Glutamatergic neuron (in vitro differentiated cells): Measurements from ENCODE around the gene FAM20C. TPM values are rescaled to one million over a fixed set of nuclear protein-coding genes. Genes with fewer than 3 reads are reported as not detected.

Source experiments
- DNase-seq: peaks from one replicate; pipeline ENCODE4 v3.0.0; 2022
- H3K27ac Mint-ChIP-seq: one replicate; pipeline ENCODE4 v1.8.0; 2020; ENCODE audit warnings: mild to moderate bottlenecking, mixed read lengths, inconsistent platforms; ENCODE audit not compliant: unreplicated experiment
- H3K27me3 Mint-ChIP-seq: one replicate; pipeline ENCODE4 v1.8.0; 2020; ENCODE audit warnings: mild to moderate bottlenecking, moderate library complexity, mixed read lengths, inconsistent platforms; ENCODE audit not compliant: unreplicated experiment
- H3K36me3 Mint-ChIP-seq: one replicate; pipeline ENCODE4 v1.8.0; 2020; ENCODE audit warnings: mild to moderate bottlenecking, mixed read lengths, inconsistent platforms; ENCODE audit not compliant: unreplicated experiment
- H3K4me1 Mint-ChIP-seq: one replicate; pipeline ENCODE4 v1.8.0; 2020; ENCODE audit warnings: mild to moderate bottlenecking, low read depth, mixed read lengths, inconsistent platforms; ENCODE audit not compliant: unreplicated experiment
- H3K4me3 Mint-ChIP-seq: one replicate; pipeline ENCODE4 v1.8.0; 2020; ENCODE audit warnings: mild to moderate bottlenecking, mixed read lengths, inconsistent platforms; ENCODE audit not compliant: unreplicated experiment
- H3K9me3 Mint-ChIP-seq: one replicate; pipeline ENCODE4 v1.8.0; 2020; ENCODE audit warnings: mild to moderate bottlenecking, moderate library complexity, mixed read lengths, inconsistent platforms; ENCODE audit not compliant: unreplicated experiment
- total RNA-seq: library from RNA; stranded (reverse); fragmentation: NEBNext Ultra II Directional; extraction: Animal tissue kit (Norgen Biotek cat#: 25700); gene quantifications from one replicate; pipeline ENCODE4 v1.2.1, GENCODE V29; 2021; ENCODE audit not compliant: unreplicated experiment
- TF ChIP-seq, protein P1 (sequence below): fragments of 200-600 bp; sonication (generic); IDR thresholded peaks from one replicate; pipeline ENCODE4 v1.5.0; 2021; ENCODE audit not compliant: partially characterized antibody, unreplicated experiment

Gene FAM20C
- total RNA-seq, 1 donor from 2014 or later: 199 TPM

DNA sequence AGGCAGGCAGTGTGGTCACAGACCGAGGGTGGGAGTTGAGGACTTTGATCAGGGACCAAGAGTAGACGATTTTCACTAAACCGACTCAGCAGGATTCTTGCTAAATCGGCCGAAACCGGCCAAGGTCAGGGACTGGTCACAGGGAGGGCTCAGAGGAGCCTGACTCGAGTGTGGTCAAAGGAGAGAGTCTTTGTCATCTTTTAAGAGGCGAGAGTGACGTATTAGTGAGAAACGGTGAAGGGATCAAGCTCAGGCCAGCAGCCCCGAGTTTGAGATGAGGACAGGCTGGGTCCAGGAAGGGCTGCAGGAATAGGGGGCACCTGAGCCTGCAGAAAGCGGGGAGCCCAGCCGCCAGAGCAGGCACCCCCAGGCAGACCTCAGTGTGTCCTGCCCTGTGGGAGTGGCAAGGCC is 41.6 kb upstream of the FAM20C start:
- Mint-ChIP-seq H3K36me3 (no peaks in the 10 kb centered on the region), H3K27ac (peak overlapping the region; percentile 77), H3K4me3 (no peak overlapping the region), H3K27me3 (peaks cover 7% of the 10 kb centered on the region), H3K9me3 (peaks cover 4% of the 10 kb centered on the region), H3K4me1 (peaks cover 31% of the 10 kb centered on the region)
- no peak for DNase-seq
- TF ChIP-seq, protein P1, sequence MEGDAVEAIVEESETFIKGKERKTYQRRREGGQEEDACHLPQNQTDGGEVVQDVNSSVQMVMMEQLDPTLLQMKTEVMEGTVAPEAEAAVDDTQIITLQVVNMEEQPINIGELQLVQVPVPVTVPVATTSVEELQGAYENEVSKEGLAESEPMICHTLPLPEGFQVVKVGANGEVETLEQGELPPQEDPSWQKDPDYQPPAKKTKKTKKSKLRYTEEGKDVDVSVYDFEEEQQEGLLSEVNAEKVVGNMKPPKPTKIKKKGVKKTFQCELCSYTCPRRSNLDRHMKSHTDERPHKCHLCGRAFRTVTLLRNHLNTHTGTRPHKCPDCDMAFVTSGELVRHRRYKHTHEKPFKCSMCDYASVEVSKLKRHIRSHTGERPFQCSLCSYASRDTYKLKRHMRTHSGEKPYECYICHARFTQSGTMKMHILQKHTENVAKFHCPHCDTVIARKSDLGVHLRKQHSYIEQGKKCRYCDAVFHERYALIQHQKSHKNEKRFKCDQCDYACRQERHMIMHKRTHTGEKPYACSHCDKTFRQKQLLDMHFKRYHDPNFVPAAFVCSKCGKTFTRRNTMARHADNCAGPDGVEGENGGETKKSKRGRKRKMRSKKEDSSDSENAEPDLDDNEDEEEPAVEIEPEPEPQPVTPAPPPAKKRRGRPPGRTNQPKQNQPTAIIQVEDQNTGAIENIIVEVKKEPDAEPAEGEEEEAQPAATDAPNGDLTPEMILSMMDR: no peak

DNA sequence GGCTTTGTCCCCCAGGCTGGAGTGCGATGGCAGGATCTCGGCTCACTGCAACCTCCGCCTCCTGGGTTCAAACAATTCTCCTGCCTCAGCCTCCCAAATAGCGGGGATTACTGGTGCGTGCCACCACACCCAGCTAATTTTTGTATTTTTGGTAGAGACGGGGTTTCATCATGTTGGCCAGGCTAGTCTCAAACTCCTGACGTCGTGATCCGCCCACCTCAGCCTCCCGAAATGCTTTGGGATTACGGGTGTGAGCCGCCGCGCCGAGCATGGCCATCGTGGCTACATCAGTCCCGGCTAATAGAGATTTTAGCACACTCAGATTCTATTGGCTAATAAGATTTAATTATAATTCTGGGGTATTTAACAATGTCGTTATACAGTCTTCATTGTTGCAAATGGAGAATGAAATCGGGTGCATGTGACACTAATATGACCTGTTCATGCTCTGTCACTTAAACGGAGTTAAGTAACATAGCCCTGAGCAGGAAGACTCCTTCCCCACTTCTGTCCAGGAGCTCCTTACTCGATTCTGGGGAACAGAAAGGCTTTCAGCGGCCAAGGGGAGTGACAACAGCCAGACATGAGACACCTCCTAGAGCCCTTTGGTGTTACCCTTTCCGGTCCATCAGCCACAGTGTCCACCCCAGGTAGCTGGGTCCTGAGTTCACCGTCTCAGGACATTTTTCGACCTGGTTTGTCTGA is 40.9 kb upstream of the FAM20C start:
- Mint-ChIP-seq H3K4me1 (peaks cover 31% of the 10 kb centered on the region), H3K27ac (peak overlapping the region; percentile 17), H3K4me3 (no peak overlapping the region), H3K36me3 (no peaks in the 10 kb centered on the region), H3K9me3 (peaks cover 4% of the 10 kb centered on the region), H3K27me3 (peaks cover 7% of the 10 kb centered on the region)
- TF ChIP-seq, protein P1: no peak
- DNase-seq: no peak

DNA sequence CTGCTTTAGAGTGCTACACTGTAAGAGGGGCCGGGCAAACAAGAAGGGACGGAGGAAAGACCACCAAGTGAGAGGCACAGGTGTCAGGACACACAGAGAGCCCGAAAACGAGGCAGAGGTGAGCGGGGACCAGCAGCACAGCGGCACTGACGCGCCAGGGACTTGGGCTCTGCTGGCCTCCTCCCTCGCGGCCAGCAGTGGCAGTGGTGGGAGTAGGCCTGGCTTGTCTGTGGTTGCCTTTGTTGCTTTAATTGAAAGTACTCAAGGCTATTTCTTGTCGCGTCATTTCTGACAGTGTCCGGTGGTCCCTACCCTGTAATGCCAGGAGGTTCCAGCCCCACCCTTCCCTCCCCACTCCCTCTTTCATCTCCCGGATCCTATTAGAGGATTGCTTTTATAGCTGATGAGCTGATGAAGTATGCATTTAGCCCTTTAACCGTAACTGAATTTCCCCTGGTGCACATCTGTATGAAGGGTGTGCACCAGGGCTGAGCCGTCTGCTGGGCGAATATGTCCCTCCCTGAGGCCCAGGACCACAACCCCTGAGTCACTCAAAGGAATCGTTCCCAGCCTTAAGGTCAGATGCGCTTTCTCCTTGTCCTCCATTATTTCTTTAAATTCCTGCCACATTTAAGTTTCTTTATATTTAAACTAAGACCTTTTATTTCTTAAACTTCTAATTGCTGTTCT is 39.5 kb upstream of the FAM20C start:
- peaks cover 6% of the 10 kb centered on the region for H3K9me3 Mint-ChIP-seq
- peaks cover 9% of the 10 kb centered on the region for H3K27me3 Mint-ChIP-seq

DNA sequence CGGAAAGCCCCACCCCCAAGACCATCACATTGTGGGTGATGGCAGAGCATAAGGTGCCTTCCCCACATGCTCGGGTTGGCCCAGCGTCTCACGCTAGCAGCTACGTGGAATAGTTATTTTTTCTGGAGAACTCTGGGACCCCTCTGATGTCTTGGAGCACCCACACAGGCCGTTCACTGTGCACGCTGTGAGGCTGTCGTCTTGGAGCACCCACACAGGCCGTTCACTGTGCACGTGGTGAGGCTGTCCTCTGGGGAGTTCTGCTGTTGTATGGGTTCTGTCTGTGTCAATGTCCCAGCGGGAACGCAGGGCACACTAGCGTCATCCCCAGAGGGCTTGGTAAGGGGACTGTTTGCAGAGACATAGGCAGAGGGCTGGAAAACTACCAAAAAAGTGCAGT is 38.8 kb upstream of the FAM20C start:
- TF ChIP-seq, protein P1: no peak
- Mint-ChIP-seq H3K27me3 (peaks cover 10% of the 10 kb centered on the region), H3K4me1 (peaks cover 42% of the 10 kb centered on the region), H3K27ac (no peak overlapping the region), H3K9me3 (peaks cover 7% of the 10 kb centered on the region), H3K36me3 (no peaks in the 10 kb centered on the region), H3K4me3 (no peak overlapping the region)
- peak; percentile 0 for DNase-seq

More for the DNA sequence above, 39.5 kb upstream of the FAM20C start:
- Mint-ChIP-seq H3K27ac (peak overlapping the region; percentile 68), H3K36me3 (no peaks in the 10 kb centered on the region), H3K4me1 (peaks cover 36% of the 10 kb centered on the region), H3K4me3 (no peak overlapping the region)
- peak; percentile 12 for DNase-seq
- TF ChIP-seq, protein P1: no peak

DNA sequence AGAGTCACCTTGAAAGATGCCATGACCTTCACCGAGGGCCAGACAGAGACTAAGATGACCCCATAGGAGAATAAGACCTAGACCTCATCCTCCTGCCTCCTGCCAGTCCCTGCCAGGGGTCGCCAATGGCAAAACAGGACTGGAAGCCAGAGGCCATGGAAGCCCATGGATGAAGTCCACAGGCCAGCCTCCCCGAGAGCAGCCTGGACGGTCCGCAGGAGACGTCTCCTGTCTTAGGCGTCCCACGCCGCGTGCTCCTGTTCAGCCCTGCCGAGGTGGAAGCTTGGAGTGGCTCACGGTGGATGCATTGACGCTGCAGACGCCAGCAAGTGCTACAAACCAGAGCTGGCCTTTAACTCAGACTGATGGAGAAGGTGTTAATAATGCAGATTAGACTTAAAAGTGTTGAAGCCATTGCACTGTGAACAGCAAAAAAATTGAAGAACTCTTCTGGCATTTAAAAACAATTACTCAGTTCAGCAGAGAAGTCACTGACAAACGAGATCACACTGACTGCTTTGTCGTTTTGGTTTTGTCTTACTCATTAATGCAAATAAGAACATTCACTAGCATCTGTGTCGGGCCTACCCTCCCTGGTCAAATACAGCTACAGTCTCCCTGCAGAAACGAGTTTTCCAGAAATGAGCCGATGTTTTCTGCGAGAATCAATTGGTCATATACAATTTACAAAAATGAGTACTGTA is 38.1 kb upstream of the FAM20C start:
- Mint-ChIP-seq H3K36me3 (no peaks in the 10 kb centered on the region), H3K27me3 (peaks cover 11% of the 10 kb centered on the region), H3K4me3 (peak overlapping the region; percentile 5), H3K4me1 (peaks cover 42% of the 10 kb centered on the region), H3K27ac (peak overlapping the region; percentile 55), H3K9me3 (peaks cover 8% of the 10 kb centered on the region)
- TF ChIP-seq, protein P1: no peak
- peak; percentile 6 for DNase-seq
